Tibial artery (tissue), 4 donors: ENCODE data around the gene RBFA.
"Not testable (repeated sequence)": the region's sequence is repeated elsewhere in the genome, so short reads cannot be mapped to it uniquely, and the experiment has no call there.

Experiments used
- DNase-seq, 2 donors: peaks; one replicate each; pipeline ENCODE4 v3.0.0-alpha.2; 2019
- H3K27ac ChIP-seq, 2 donors: fragments of 200-600 bp; sonication (generic) in 1 of 2; 1 replicate in 1 of 2; 2 replicates in 1 of 2; pipeline ENCODE4 v1.5.1; 2018 to 2019; ENCODE audit warnings: mild to moderate bottlenecking in 1 of 2
- H3K27me3 ChIP-seq, 2 donors: fragments of 200-600 bp; sonication (generic) in 1 of 2; one replicate each; pipeline versions ENCODE4 v1.5.1 to v1.6.0; 2016 to 2019
- H3K36me3 ChIP-seq, 3 donors: fragments of 200-600 bp; sonication (generic) in 2 of 3; one replicate each; pipeline ENCODE4 v1.5.1; 2016 to 2019; ENCODE audit warnings: mild to moderate bottlenecking in 2 of 3
- H3K4me1 ChIP-seq, 4 donors: fragments of 200-600 bp; sonication (generic) in 2 of 4; 1 replicate in 3 of 4; 2 replicates in 1 of 4; pipeline ENCODE4 v1.5.1; 2016 to 2019
- H3K4me3 ChIP-seq, 2 donors: fragments of 200-600 bp; sonication (generic) in 1 of 2; 1 replicate in 1 of 2; 2 replicates in 1 of 2; pipeline ENCODE4 v1.5.1; 2018 to 2019; ENCODE audit warnings: mild to moderate bottlenecking in 2 of 2
- H3K9me3 ChIP-seq, 3 donors: fragments of 200-600 bp; sonication (generic) in 1 of 3; one replicate each; pipeline ENCODE4 v1.5.1; 2016 to 2019
- CTCF ChIP-seq, 2 experiments: fragments of 200-600 bp in 1 of 2; fragments of 450-650 bp in 1 of 2; IDR thresholded peaks; one replicate each; pipeline ENCODE4 v1.5.1; 2017 to 2019; ENCODE audit warnings: antibody characterized with exemption in 2 of 2, mild to moderate bottlenecking in 1 of 2, moderate library complexity in 1 of 2
- intact Hi-C: fragments of 100-400 bp; cut with DNase I; formaldehyde crosslinking; loops from one replicate; pipeline ENCODE4 v1.15.0; 2023; ENCODE audit warnings: low total_unique reads

The RBFA gene

GRCh38 chr18:79988451-79989194, 45.6 kb upstream of the RBFA start, which contains the start of gene TXNL4A:
Gene TXNL4A, minus strand, starts transcription at chr18:79988563. Its CDS starts 171 bp downstream, at chr18:79988392.
- H3K4me3 ChIP-seq, result peak within 1 kb of the TSS; percentile 85 to 96
- no peaks in the 10 kb centered on the region for H3K9me3 ChIP-seq
- no peaks in the 10 kb centered on the region for H3K27me3 ChIP-seq
- H3K36me3 ChIP-seq, result peaks cover 0 to 16% (median 0%) of the 10 kb centered on the region in 3 donors
- H3K27ac ChIP-seq, result peak within 1 kb of the TSS; percentile 98
- TF ChIP-seq CTCF (IDR thresholded peaks at IDR 0.05), result no peak
- peak; percentile 73 to 89 for DNase-seq
- intact Hi-C loops, result loop anchor here (2.0 to 5.0 kb wide), 2 partner anchors 36 to 44 kb away; partner anchors contain the start of gene SLC66A2
- peaks cover 0 to 29% (median 22%) of the 10 kb centered on the region in 4 donors for H3K4me1 ChIP-seq

GRCh38 chr18:79989195-79989497, 45.1 kb upstream of the RBFA start:
- Histone ChIP-seq H3K27ac (peak overlapping the region; percentile 98), H3K36me3 (peaks cover 0 to 19% (median 0%) of the 10 kb centered on the region in 3 donors), H3K4me1 (peaks cover 0 to 29% (median 22%) of the 10 kb centered on the region in 4 donors), H3K9me3 (no peaks in the 10 kb centered on the region), H3K4me3 (peak overlapping the region; percentile 85 to 96), H3K27me3 (no peaks in the 10 kb centered on the region)
- intact Hi-C loops, result loop anchor here (2.0 to 5.0 kb wide), 2 partner anchors 37 to 44 kb away; partner anchors contain the start of gene SLC66A2
- TF ChIP-seq CTCF (IDR thresholded peaks at IDR 0.05), result no peak
- no peak for DNase-seq

GRCh38 chr18:79991494-79991893, 42.7 kb upstream of the RBFA start:
- Histone ChIP-seq H3K27ac (no peak overlapping the region), H3K36me3 (peaks cover 0 to 4% (median 0%) of the 10 kb centered on the region in 3 donors), H3K27me3 (no peaks in the 10 kb centered on the region), H3K4me1 (peaks cover 0 to 18% (median 18%) of the 10 kb centered on the region in 4 donors), H3K4me3 (no peak overlapping the region), H3K9me3 (no peaks in the 10 kb centered on the region)
- DNase-seq, result no peak
- TF ChIP-seq CTCF (IDR thresholded peaks at IDR 0.05), result no peak
- intact Hi-C loops, result no loop called here

- intact Hi-C loops, result not testable (repeated sequence)
These were observed 34.5 kb upstream of the RBFA start for GRCh38 chr18:79999701-80000100.

GRCh38 chr18:80000877-80001276, 33.4 kb upstream of the RBFA start:
- H3K36me3 ChIP-seq, result peaks cover 0 to 3% (median 0%) of the 10 kb centered on the region in 3 donors
- DNase-seq, result no peak
- intact Hi-C loops, result no loop called here
- no peak overlapping the region for H3K4me3 ChIP-seq
- no peaks in the 10 kb centered on the region for H3K4me1 ChIP-seq
- peaks cover 0 to 15% (median 0%) of the 10 kb centered on the region in 3 donors for H3K9me3 ChIP-seq
- no peaks in the 10 kb centered on the region for H3K27me3 ChIP-seq
- H3K27ac ChIP-seq, result no peak overlapping the region
- no peak for TF ChIP-seq CTCF (IDR thresholded peaks at IDR 0.05)

More at GRCh38 chr18:79999701-80000100, 34.5 kb upstream of the RBFA start:
- not testable (repeated sequence) for H3K36me3 ChIP-seq, H3K27me3 ChIP-seq, DNase-seq, H3K27ac ChIP-seq, H3K4me3 ChIP-seq, H3K4me1 ChIP-seq
- peaks cover 0 to 15% (median 0%) of the 10 kb centered on the region in 3 donors for H3K9me3 ChIP-seq

GRCh38 chr18:80002468-80002867, 31.8 kb upstream of the RBFA start:
- DNase-seq, result no peak
- no peaks in the 10 kb centered on the region for H3K4me1 ChIP-seq
- no peak for TF ChIP-seq CTCF (IDR thresholded peaks at IDR 0.05)
- peaks cover 0 to 3% (median 0%) of the 10 kb centered on the region in 3 donors for H3K36me3 ChIP-seq
- H3K27ac ChIP-seq, result no peak overlapping the region
- intact Hi-C loops, result no loop called here
- no peaks in the 10 kb centered on the region for H3K27me3 ChIP-seq
- H3K9me3 ChIP-seq, result peaks cover 0 to 15% (median 0%) of the 10 kb centered on the region in 3 donors
- H3K4me3 ChIP-seq, result no peak overlapping the region
